Kidney capillary endothelial cell (primary cell): Measurements from ENCODE around the gene SCARF2.
A peak's percentile ranks its signal among the peaks of the same experiment; 100 is the strongest.
"Not testable (repeated sequence)": the region's sequence is repeated elsewhere in the genome, so short reads cannot be mapped to it uniquely, and the experiment has no call there.

ENCODE experiments used
- DNase-seq: peaks from one replicate; pipeline ENCODE4 v3.0.0-alpha.2; 2018; ENCODE audit warnings: low spot score

Gene SCARF2

GRCh38 chr22:20463324-20464095 is 25.9 kb upstream of the SCARF2 start:
- no peak for DNase-seq

GRCh38 chr22:20459862-20460261 is 22.2 kb upstream of the SCARF2 start:
- DNase-seq = no peak

GRCh38 chr22:20459152-20459542 is 21.5 kb upstream of the SCARF2 start:
- no peak for DNase-seq

- DNase-seq = no peak
Observed at GRCh38 chr22:20458530-20459151, 21.0 kb upstream of the SCARF2 start.

GRCh38 chr22:20457506-20458240 is 20.0 kb upstream of the SCARF2 start:
- DNase-seq = no peak

- no peak for DNase-seq
Observed at GRCh38 chr22:20456722-20457076, 19.1 kb upstream of the SCARF2 start.

GRCh38 chr22:20456064-20456721 is 18.6 kb upstream of the SCARF2 start:
- DNase-seq = peak; percentile 71

GRCh38 chr22:20455709-20456063 is 18.1 kb upstream of the SCARF2 start:
- no peak for DNase-seq

- DNase-seq = no peak
Observed at GRCh38 chr22:20453222-20453621, 15.6 kb upstream of the SCARF2 start.

- DNase-seq = no peak
Observed at GRCh38 chr22:20451920-20452319, 14.3 kb upstream of the SCARF2 start.

- not testable (repeated sequence) for DNase-seq
Observed at GRCh38 chr22:20451129-20451778, 13.6 kb upstream of the SCARF2 start.

- no peak for DNase-seq
Observed at GRCh38 chr22:20450551-20450906, 12.9 kb upstream of the SCARF2 start.

GRCh38 chr22:20449819-20450550 is 12.4 kb upstream of the SCARF2 start:
- no peak for DNase-seq

GRCh38 chr22:20448630-20449029 is 11.0 kb upstream of the SCARF2 start:
- no peak for DNase-seq

- no peak for DNase-seq
Observed at GRCh38 chr22:20446383-20446970, 8.9 kb upstream of the SCARF2 start.

GRCh38 chr22:20444325-20444724 is 6.7 kb upstream of the SCARF2 start:
- DNase-seq = no peak

GRCh38 chr22:20442485-20443284 is 5.1 kb upstream of the SCARF2 start:
- DNase-seq = no peak

GRCh38 chr22:20441631-20442484 is 4.2 kb upstream of the SCARF2 start:
- DNase-seq = no peak
